Limb (tissue), 2 donors: ENCODE results near the gene BMPER.

Experiments used
- DNase-seq, 2 donors: peaks; one replicate each; pipeline ENCODE4 v3.0.0-alpha.2; 2016; ENCODE audit errors: extremely low spot score in 2 of 2

Gene BMPER

GRCh38 chr7:33905389-33906032 is at the start of gene BMPER:
Gene BMPER, plus strand, starts transcription at chr7:33905539. Its CDS starts 75 bp downstream, at chr7:33905614.
- peak; percentile 46 to 78 for DNase-seq

GRCh38 chr7:33861947-33862346 is 43.4 kb upstream of the BMPER start:
- DNase-seq = no peak

GRCh38 chr7:33862946-33863814 is 42.2 kb upstream of the BMPER start:
- no peak for DNase-seq

- DNase-seq = no peak
These were observed 37.2 kb upstream of the BMPER start for GRCh38 chr7:33868166-33868565.

GRCh38 chr7:33869176-33869575 is 36.2 kb upstream of the BMPER start:
- DNase-seq = no peak

GRCh38 chr7:33870120-33870519 is 35.2 kb upstream of the BMPER start:
- no peak for DNase-seq

GRCh38 chr7:33872870-33873269 is 32.5 kb upstream of the BMPER start:
- no peak for DNase-seq

- DNase-seq = no peak
These were observed 31.8 kb upstream of the BMPER start for GRCh38 chr7:33873518-33873917.

- no peak for DNase-seq
These were observed 31.2 kb upstream of the BMPER start for GRCh38 chr7:33873981-33874750.

- DNase-seq = no peak
These were observed 30.4 kb upstream of the BMPER start for GRCh38 chr7:33874943-33875342.

- DNase-seq = no peak
These were observed 28.6 kb upstream of the BMPER start for GRCh38 chr7:33876596-33877274.

GRCh38 chr7:33880787-33881186 is 24.6 kb upstream of the BMPER start:
- no peak for DNase-seq

GRCh38 chr7:33881316-33881715 is 24.0 kb upstream of the BMPER start:
- no peak for DNase-seq

GRCh38 chr7:33882040-33882837 is 23.1 kb upstream of the BMPER start:
- DNase-seq = no peak

GRCh38 chr7:33882950-33883670 is 22.2 kb upstream of the BMPER start:
- no peak for DNase-seq

- DNase-seq = no peak
These were observed 21.7 kb upstream of the BMPER start for GRCh38 chr7:33883671-33883965.

- no peak for DNase-seq
These were observed 19.8 kb upstream of the BMPER start for GRCh38 chr7:33885290-33886148.

- no peak for DNase-seq
These were observed 19.2 kb upstream of the BMPER start for GRCh38 chr7:33886149-33886623.
